T-helper 9 cell (primary cell): ENCODE measurements around the gene ABCC9.

Experiments
- DNase-seq: peaks from one replicate; pipeline ENCODE4 v3.0.0-alpha.2; 2020
- total RNA-seq, 2 donors: gene quantifications; one replicate each; lab custom pipeline; 2026; lab: John Stamatoyannopoulos, UW

The ABCC9 gene
- total RNA-seq: 0 reads per million in 2 donors

DNA sequence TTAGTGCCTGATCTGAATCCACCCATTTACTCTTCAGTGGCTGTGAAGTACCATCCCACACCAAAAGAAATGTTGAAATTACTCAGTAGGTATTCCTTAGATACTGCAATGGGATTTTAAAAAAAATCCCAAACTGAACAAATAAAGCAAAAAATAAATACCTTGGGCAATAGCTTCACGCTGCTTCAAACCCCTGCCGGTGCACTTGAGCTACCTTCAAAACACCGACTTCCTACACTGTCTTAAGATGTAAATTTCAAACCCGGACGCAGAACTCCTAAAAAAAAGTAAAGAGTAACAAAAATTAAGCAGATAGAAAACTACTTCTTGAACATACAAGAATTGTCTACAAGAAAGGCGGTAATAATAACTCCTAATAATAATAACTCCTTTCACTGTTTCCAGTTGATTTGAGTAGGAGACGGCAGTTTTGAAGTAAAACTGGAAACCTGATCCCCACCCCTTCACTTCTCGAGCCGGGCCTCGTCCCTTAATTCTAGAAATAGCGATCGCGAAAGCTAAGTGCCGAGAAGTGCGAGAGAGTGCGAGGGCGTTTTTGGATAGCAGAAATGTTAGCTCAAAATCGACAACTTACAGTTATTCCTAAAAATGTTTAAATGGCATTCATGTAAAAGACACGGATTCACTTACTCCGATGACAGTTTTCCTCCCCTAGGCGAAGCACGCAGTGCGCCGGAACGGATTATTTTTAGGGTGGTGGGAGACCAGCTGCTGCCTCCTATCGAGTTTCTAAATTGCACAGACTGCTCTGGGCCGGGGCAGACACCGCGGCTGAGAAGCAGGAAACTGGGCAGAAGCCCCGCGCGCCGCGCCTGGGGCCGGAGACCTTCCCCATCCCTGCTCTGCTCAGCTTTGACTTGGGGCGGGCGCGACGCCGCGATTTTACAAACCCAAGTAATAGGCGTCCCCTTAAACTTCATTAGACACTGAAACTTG, at the start of gene ABCC9:
Gene ABCC9 (minus strand): TSS at position 878 of the 957 bp plus-strand sequence. CDS start 4,752 bp downstream, outside the sequence.
- DNase-seq: no peak

GRCh38 chr12:21989819-21990412, 48.7 kb upstream of the ABCC9 start:
- no peak for DNase-seq

DNA sequence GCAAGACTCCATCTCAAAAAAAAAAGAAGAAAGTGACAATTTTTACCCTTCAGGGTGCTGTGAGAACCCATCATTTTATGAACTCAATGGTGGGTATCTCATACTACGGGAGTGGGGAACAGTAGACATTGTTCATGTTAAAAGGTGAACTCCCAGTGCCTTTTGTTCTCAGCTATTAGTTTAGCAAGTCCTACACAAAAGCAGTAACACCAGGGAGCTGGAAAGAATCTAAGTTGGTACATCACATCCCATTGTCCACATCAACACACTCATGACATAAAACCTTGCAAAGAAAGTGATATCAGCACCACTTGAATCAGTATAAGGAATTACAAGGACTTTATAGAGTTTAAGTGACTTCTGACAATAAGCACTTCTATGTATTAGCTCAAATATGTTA, 47.4 kb upstream of the ABCC9 start:
- no peak for DNase-seq

GRCh38 chr12:21987755-21988154, 46.5 kb upstream of the ABCC9 start:
- DNase-seq: no peak

DNA sequence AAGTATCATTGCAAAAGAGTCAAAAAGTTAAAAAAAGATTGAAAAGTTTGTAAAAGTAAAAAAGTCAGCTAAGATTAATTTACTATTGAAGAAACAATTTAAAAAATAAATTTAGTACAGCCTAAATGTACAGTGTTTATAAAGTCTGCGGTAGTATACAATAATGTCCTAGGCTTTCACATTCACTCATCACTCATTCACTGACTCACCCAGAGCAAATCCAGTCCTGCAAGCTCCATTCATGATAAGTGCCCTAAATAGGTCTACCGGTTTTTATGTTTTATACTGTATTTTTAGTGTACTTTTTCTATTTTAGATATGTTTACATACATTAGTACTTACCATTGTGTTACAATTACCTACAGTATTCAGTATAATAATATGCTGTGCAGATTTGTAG, 43.9 kb upstream of the ABCC9 start:
- DNase-seq: no peak

- DNase-seq: no peak
Measured at GRCh38 chr12:21984375-21984774, 43.1 kb upstream of the ABCC9 start.

DNA sequence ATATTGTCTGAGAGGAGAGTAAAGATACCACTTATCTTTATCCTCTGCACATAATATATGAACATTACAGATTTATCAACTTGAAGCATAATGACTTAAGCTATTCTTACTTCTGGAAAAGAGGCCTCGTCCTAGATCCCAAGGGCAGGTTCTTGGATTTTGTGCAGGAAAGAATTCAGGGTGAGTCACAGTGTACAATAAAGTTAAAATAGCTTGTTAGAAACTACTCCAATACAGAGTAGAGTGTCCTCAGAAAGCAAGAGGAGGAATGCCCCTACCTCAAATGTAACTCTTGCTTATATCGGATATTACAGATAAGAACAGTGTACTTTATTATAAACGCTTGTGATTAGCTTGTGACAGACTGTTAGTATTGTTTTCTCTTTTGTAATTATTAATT, 41.9 kb upstream of the ABCC9 start:
- DNase-seq: no peak

GRCh38 chr12:21980544-21980943, 39.3 kb upstream of the ABCC9 start:
- DNase-seq: no peak

GRCh38 chr12:21975293-21975692, 34.1 kb upstream of the ABCC9 start:
- no peak for DNase-seq

- DNase-seq: no peak
Measured at GRCh38 chr12:21973221-21973620, 32.0 kb upstream of the ABCC9 start.

DNA sequence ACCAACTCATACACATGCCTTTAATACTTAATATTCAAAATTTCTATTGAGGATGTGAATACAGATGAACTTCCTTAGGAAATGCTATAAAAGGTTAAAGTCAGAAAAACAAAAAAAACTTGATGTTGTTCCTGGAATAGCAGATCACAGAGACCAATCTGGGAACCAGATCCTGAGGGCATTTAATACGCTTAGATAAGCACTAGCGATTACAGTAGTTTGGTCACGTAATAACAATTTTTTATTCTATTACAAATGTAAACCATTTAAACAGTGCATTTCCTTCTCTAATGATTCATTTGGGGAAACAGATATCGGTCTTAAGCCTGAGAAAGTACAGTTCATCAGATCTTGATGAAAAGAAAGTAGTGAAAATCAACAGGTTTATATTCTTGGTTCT, 30.8 kb upstream of the ABCC9 start:
- DNase-seq: no peak

DNA sequence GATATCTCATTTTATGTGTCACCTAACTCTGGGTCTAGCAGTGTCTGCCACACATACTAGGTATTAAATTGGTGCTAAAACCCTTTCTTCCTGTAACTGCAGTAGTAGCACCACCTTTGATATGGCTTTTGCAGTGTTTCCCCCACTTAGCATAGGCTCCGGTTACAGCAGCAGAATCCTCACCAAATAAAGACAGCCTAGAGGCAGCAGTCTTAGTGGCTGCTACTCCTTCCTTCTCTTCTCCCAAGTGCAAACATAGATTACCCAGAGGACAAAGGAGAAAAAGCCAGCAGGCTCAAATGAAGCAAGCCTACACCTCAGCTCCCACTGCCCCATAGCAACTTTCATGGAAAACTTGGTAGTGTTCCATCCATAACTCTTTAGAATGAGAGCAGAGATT, 30.1 kb upstream of the ABCC9 start:
- no peak for DNase-seq

GRCh38 chr12:21962821-21963220, 21.6 kb upstream of the ABCC9 start:
- no peak for DNase-seq

GRCh38 chr12:21962236-21962635, 21.0 kb upstream of the ABCC9 start:
- no peak for DNase-seq

GRCh38 chr12:21950649-21951048, 9.4 kb upstream of the ABCC9 start:
- no peak for DNase-seq

DNA sequence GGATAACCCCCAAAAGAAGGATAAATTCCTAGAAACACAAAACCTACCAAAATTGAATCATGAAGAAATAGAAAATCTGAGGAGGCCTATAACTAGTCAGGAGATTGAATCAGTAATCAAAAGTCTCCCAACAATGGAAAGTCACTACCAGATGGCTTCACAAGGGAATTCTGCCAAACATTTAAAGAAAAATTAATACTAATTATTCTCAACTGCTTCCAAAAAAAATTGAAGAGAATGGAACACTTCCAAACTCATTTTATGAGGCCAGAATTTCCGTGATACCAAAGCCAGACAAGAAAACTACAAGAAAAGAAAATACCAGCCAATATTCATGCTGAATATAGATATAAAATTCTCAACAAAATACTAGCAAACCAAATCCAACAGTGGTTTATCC, 7.8 kb upstream of the ABCC9 start:
- no peak for DNase-seq

- no peak for DNase-seq
Measured at GRCh38 chr12:21946983-21947382, 5.8 kb upstream of the ABCC9 start.

DNA sequence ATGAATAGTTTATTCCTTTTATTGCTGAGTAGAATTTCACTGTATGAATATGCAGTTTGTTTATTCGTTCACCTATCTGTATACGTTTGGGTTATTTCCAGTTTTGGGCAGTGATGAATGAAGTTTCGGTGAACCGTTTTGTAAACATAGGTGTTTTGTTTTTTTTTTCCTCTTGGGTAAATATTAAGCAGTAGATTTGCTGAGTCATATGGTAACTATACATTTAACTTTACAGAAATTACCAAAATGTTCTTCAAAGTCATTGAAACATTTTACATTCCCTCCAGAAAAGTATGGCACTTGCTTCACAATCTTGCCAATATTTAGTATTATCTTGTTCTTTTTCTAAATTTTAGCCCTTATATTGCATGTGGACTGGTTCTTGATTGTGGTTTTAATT, 3.8 kb upstream of the ABCC9 start:
- no peak for DNase-seq

- no peak for DNase-seq
Measured at GRCh38 chr12:21942377-21942703, 1.1 kb upstream of the ABCC9 start.

GRCh38 chr12:21941506-21942376, 515 bp upstream of the ABCC9 start:
- no peak for DNase-seq

DNA sequence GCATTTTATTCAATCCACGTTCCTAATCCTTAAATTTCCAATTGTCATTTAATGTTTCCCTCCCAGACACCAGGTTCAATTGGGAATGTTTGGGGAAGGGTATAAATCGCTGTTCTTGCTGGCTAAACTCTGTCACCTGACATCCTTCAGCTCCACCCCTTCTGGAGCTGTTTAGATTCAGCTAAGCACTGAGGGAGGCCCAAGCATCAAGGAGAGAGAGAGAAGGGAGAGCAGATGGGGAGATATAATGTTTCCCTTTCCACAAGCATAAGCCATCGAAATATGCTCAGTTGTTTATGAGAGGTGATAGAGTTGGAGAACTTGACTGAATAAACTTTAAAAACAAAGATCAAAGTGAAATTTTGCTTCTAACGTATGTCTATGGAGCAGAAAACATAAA, 1.8 kb downstream of the ABCC9 start:
- no peak for DNase-seq

DNA sequence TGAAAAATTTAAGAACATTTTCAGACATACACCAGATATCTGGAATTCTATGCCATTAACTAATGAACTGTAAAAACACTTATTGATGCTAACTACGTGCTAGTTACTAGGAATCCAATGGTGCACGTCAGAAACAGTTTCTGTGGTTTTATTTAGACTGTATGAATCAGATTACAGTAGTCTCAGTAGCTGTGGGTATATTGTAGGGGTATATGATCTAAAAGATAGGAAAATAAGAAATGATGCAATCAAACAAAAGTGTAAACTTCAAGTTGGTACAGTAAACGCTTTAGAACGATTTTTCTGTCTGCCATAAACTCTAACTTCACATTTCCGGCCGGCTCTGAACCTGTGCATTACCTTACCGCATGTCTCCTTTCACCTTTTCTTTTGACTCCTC, 2.3 kb downstream of the ABCC9 start:
- DNase-seq: no peak

- no peak for DNase-seq
Measured at GRCh38 chr12:21934173-21934572, 7.1 kb downstream of the ABCC9 start.
